ENCODE data around the gene STUM. TPM values are rescaled to one million over a fixed set of nuclear protein-coding genes. Genes with fewer than 3 reads are reported as not detected.
"Not testable (repeated sequence)": the region's sequence is repeated elsewhere in the genome, so short reads cannot be mapped to it uniquely, and the experiment has no call there.

Gene STUM
- total and polyA plus RNA-seq, 2 donors from 2014 or later, result 1.6 to 1.9 TPM

DNA sequence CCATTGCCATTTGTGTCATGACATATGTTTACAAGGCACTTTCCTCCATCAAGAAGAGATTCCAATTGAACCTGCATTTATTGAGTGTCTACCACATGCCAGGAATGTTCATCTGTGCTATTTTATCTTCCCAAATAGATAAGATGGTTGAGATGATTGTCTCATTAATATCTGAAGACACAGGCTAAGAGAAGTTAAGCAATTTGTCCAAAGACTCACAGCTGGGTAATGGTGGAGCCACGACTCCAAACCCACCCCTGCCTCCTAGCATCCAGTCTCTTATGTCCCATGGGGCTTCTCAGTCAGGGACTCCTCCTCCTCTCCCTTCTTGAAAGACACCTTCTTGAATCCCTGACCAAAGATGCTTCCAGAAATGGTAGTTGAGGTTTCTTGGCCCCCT, 68.1 kb downstream of the STUM start:
- Histone ChIP-seq H3K9ac (ENCODE audit: low read length in 3 of 3) (no peak overlapping the region), H3K9me3 (ENCODE audit: control insufficient read depth in 2 of 3, insufficient read depth in 1 of 3, low read length in 3 of 3) (peaks cover 0 to 2% (median 0%) of the 10 kb centered on the region in 3 donors), H3K36me3 (ENCODE audit: control insufficient read depth in 2 of 3, insufficient read depth in 3 of 3, low read length in 3 of 3) (no peaks in the 10 kb centered on the region), H3K27ac (ENCODE audit: low read depth in 2 of 2, low read length in 2 of 2) (no peak overlapping the region), H3K27me3 (ENCODE audit: control insufficient read depth, insufficient read depth, low read length) (no peaks in the 10 kb centered on the region), H3K4me1 (ENCODE audit: control insufficient read depth in 2 of 3, insufficient read depth in 2 of 3, low read depth in 1 of 3, low read length in 3 of 3) (no peaks in the 10 kb centered on the region), H3K4me3 (ENCODE audit: low read length in 3 of 3) (no peak overlapping the region)
- intact Hi-C loops (cut with DNase I), result no loop called here
- DNase-seq (no peak), FAIRE-seq (no peak)
- TF ChIP-seq, protein P1, sequence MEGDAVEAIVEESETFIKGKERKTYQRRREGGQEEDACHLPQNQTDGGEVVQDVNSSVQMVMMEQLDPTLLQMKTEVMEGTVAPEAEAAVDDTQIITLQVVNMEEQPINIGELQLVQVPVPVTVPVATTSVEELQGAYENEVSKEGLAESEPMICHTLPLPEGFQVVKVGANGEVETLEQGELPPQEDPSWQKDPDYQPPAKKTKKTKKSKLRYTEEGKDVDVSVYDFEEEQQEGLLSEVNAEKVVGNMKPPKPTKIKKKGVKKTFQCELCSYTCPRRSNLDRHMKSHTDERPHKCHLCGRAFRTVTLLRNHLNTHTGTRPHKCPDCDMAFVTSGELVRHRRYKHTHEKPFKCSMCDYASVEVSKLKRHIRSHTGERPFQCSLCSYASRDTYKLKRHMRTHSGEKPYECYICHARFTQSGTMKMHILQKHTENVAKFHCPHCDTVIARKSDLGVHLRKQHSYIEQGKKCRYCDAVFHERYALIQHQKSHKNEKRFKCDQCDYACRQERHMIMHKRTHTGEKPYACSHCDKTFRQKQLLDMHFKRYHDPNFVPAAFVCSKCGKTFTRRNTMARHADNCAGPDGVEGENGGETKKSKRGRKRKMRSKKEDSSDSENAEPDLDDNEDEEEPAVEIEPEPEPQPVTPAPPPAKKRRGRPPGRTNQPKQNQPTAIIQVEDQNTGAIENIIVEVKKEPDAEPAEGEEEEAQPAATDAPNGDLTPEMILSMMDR (IDR thresholded peaks at IDR 0.05; ENCODE audit: borderline replicate concordance, extremely low read depth, insufficient read depth), result no peak

DNA sequence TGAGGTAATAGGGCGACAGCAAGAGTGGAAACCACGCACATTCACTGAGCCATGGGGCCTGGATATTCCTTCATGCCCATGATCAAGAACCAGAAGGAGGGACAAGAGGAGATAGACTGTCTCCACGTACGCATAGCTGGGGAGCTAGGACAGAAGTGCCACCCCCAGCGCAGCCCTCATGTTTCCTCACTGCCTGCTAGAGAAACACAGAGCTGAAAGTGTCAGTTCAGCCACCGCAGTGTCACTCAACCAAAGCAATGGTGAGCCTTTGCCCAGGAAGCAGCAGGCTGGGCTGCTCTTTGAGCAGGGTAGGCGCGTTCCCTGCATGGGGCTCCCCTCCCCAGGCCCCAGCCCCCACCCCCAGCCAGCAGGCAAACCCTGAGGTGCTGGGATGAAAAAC, 68.5 kb downstream of the STUM start:
- Histone ChIP-seq H3K9ac (ENCODE audit: low read length in 3 of 3) (no peak overlapping the region), H3K4me3 (ENCODE audit: low read length in 3 of 3) (no peak overlapping the region), H3K9me3 (ENCODE audit: control insufficient read depth in 2 of 3, insufficient read depth in 1 of 3, low read length in 3 of 3) (peaks cover 0 to 7% (median 0%) of the 10 kb centered on the region in 3 donors), H3K27ac (ENCODE audit: low read depth in 2 of 2, low read length in 2 of 2) (no peak overlapping the region), H3K4me1 (ENCODE audit: control insufficient read depth in 2 of 3, insufficient read depth in 2 of 3, low read depth in 1 of 3, low read length in 3 of 3) (no peaks in the 10 kb centered on the region), H3K27me3 (ENCODE audit: control insufficient read depth, insufficient read depth, low read length) (no peaks in the 10 kb centered on the region), H3K36me3 (ENCODE audit: control insufficient read depth in 2 of 3, insufficient read depth in 3 of 3, low read length in 3 of 3) (no peaks in the 10 kb centered on the region)
- intact Hi-C loops (cut with DNase I), result no loop called here
- DNase-seq, result peak in 1 of 5 donors; percentile 22
- no peak for FAIRE-seq
- TF ChIP-seq, protein P1 (IDR thresholded peaks at IDR 0.05; ENCODE audit: borderline replicate concordance, extremely low read depth, insufficient read depth), result no peak

DNA sequence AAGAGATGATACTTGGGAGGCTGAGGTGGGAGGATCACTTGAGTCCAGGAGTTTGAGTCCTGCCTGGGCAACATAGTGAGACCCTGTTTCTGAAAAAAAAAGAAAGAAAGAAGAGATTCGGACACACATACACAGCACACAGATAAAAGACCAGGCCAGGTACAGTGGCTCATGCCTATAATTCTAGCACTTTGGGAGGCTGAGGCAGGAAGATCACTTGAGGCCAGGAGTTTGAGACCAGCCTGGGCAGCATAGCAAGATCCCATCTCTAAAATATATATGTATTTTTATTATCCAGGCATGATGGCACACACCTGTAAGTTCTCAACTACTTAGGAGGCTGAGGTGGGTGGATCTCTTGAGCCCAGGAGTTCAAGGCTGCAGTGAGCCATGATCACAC, 69.2 kb downstream of the STUM start:
- FAIRE-seq; H3K27ac ChIP-seq (ENCODE audit: low read depth in 2 of 2, low read length in 2 of 2); H3K36me3 ChIP-seq (ENCODE audit: control insufficient read depth in 2 of 3, insufficient read depth in 3 of 3, low read length in 3 of 3); intact Hi-C loops (cut with DNase I); H3K9ac ChIP-seq (ENCODE audit: low read length in 3 of 3); H3K27me3 ChIP-seq (ENCODE audit: control insufficient read depth, insufficient read depth, low read length); H3K9me3 ChIP-seq (ENCODE audit: control insufficient read depth in 2 of 3, insufficient read depth in 1 of 3, low read length in 3 of 3); H3K4me3 ChIP-seq (ENCODE audit: low read length in 3 of 3); H3K4me1 ChIP-seq (ENCODE audit: control insufficient read depth in 2 of 3, insufficient read depth in 2 of 3, low read depth in 1 of 3, low read length in 3 of 3): not testable (repeated sequence)
- DNase-seq, result peak in 1 of 5 donors; percentile 1

DNA sequence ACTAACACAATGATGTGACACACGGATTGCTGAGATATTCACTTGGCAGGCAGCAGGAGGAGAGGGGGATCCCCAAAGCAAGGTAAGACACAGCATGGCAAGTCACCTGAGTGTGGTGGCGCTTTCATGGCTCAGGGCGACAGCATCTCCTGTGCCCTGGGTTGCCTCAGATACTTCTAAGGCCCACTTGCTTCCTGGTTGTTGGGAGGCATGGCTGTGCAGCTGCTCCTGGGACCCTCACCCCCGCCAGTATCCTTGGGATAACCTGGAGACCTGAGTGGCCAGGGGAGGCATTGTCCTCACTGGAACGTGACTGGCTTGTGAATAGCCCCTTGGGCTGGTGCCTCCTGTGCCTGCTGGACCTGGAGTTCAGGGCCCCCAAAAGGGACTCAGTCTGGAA, 69.8 kb downstream of the STUM start:
- DNase-seq, result peak in 2 of 5 donors; percentile 12 to 43

More for the DNA sequence above, 69.8 kb downstream of the STUM start:
- intact Hi-C loops (cut with DNase I), result no loop called here
- FAIRE-seq, result no peak
- Histone ChIP-seq H3K27ac (ENCODE audit: low read depth in 2 of 2, low read length in 2 of 2) (no peak overlapping the region), H3K4me3 (ENCODE audit: low read length in 3 of 3) (no peak overlapping the region), H3K36me3 (ENCODE audit: control insufficient read depth in 2 of 3, insufficient read depth in 3 of 3, low read length in 3 of 3) (no peaks in the 10 kb centered on the region), H3K9me3 (ENCODE audit: control insufficient read depth in 2 of 3, insufficient read depth in 1 of 3, low read length in 3 of 3) (peaks cover 0 to 10% (median 0%) of the 10 kb centered on the region in 3 donors), H3K27me3 (ENCODE audit: control insufficient read depth, insufficient read depth, low read length) (no peaks in the 10 kb centered on the region), H3K9ac (ENCODE audit: low read length in 3 of 3) (no peak overlapping the region), H3K4me1 (ENCODE audit: control insufficient read depth in 2 of 3, insufficient read depth in 2 of 3, low read depth in 1 of 3, low read length in 3 of 3) (no peaks in the 10 kb centered on the region)
- TF ChIP-seq, protein P1 (IDR thresholded peaks at IDR 0.05; ENCODE audit: borderline replicate concordance, extremely low read depth, insufficient read depth), result no peak
